ENCODE data around the gene PAPPA2. TPM values are rescaled to one million over a fixed set of nuclear protein-coding genes. Genes with fewer than 3 reads are reported as not detected.
A peak's percentile ranks its signal among the peaks of the same experiment; 100 is the strongest.

The PAPPA2 gene
- total and polyA plus RNA-seq, 9 of the 15 experiments (the other 6 are each of a cell fraction or from before 2014, with no cell fraction given) = 0.01 to 0.15 (median 0.05) TPM; not detected in 2

GRCh38 chr1:176878750-176879536 is 416.0 kb downstream of the PAPPA2 start (continued):
- TF ChIP-seq CTCFL (IDR thresholded peaks at IDR 0.05; ENCODE audit: borderline replicate concordance, insufficient read depth, low read depth, low read length, poor library complexity, severe bottlenecking) = peak; percentile 88
- no peak for TF ChIP-seq ZBTB34 (CRISPR knock-in tag; IDR thresholded peaks at IDR 0.05)
- TF ChIP-seq RAD21 (CRISPR knock-in tag; conservative IDR thresholded peaks at IDR 0.05 in 1 of 2, IDR thresholded peaks at IDR 0.05 in 1 of 2) = peak; percentile 68 to 72
- TF ChIP-seq PATZ1 (CRISPR knock-in tag; IDR thresholded peaks at IDR 0.05; ENCODE audit: borderline replicate concordance) = no peak
- no peak for TF ChIP-seq LEF1 (IDR thresholded peaks at IDR 0.05)
- TF ChIP-seq RBFOX2 (IDR thresholded peaks at IDR 0.05; ENCODE audit: low read depth, low read length) = peak; percentile 47; the same call in 1 of the 2 replicates
- peak; percentile 64 for TF ChIP-seq ZNF395 (CRISPR knock-in tag; IDR thresholded peaks at IDR 0.05)
- TF ChIP-seq THRAP3 (IDR thresholded peaks at IDR 0.05; ENCODE audit: borderline replicate concordance) = no peak
- TF ChIP-seq NR4A1 (CRISPR knock-in tag; IDR thresholded peaks at IDR 0.05) = no peak
- TF ChIP-seq NR4A1 (tag; IDR thresholded peaks at IDR 0.05) = 0 out of 2 replicates have a peak, but pooled peaks have one; percentile 17
- TF ChIP-seq PKNOX1 (IDR thresholded peaks at IDR 0.05) = no peak
- peak; percentile 70; the same call in 1 of the 2 replicates for TF ChIP-seq HDGF (IDR thresholded peaks at IDR 0.05)
- TF ChIP-seq ZNF518B (CRISPR knock-in tag; IDR thresholded peaks at IDR 0.05) = no peak
- TF ChIP-seq FOXA1 (IDR thresholded peaks at IDR 0.05; ENCODE audit: borderline replicate concordance) = no peak
